Mucosa of stomach (tissue), 1 donor: ENCODE measurements around the gene TTLL11.

ENCODE experiments used
- H3K27me3 ChIP-seq: one replicate; pipeline ENCODE4 v1.7.0; 2013; ENCODE audit warnings: mild to moderate bottlenecking, low read length; ENCODE audit not compliant: control insufficient read depth, insufficient read depth
- H3K36me3 ChIP-seq: one replicate; pipeline ENCODE4 v1.7.0; 2013; ENCODE audit warnings: low read length; ENCODE audit not compliant: control insufficient read depth, insufficient read depth
- H3K4me1 ChIP-seq: one replicate; pipeline ENCODE4 v1.7.0; 2013; ENCODE audit warnings: mild to moderate bottlenecking, low read length; ENCODE audit not compliant: control insufficient read depth, insufficient read depth
- H3K4me3 ChIP-seq: one replicate; pipeline ENCODE4 v1.7.0; 2013; ENCODE audit warnings: low read length
- H3K9ac ChIP-seq: one replicate; pipeline ENCODE4 v1.7.0; 2013; ENCODE audit warnings: mild to moderate bottlenecking, low read length, moderate library complexity
- H3K9me3 ChIP-seq: one replicate; pipeline ENCODE4 v1.7.0; 2013; ENCODE audit warnings: mild to moderate bottlenecking, low read length, moderate library complexity; ENCODE audit not compliant: control insufficient read depth
- donor health status: Pancreatic carcinoma.

Gene TTLL11

DNA sequence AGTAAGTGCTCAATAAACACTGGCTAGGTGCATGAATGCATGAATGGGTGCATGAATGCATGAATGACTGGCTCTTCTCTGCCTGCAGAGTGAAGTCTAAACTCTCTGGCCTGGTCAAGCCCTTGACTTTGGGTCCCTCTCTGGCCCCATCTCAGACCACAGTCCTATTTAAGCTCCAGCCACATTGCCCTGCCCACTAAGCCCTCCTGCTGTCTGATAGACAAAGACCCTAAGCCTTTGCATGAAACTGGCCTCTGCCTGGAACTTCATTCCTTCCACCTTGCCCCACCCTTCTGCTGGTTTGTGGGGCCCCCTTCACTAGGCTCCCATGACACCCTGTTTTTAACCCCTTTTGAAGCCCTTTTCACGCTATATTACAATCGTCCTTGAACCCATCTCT, 202.4 kb downstream of the TTLL11 start:
- no peaks in the 10 kb centered on the region for H3K27me3 ChIP-seq
- no peak overlapping the region for H3K9ac ChIP-seq
- no peak overlapping the region for H3K4me3 ChIP-seq
- H3K9me3 ChIP-seq: no peaks in the 10 kb centered on the region
- peaks cover 2% of the 10 kb centered on the region for H3K4me1 ChIP-seq
- H3K36me3 ChIP-seq: no peaks in the 10 kb centered on the region

DNA sequence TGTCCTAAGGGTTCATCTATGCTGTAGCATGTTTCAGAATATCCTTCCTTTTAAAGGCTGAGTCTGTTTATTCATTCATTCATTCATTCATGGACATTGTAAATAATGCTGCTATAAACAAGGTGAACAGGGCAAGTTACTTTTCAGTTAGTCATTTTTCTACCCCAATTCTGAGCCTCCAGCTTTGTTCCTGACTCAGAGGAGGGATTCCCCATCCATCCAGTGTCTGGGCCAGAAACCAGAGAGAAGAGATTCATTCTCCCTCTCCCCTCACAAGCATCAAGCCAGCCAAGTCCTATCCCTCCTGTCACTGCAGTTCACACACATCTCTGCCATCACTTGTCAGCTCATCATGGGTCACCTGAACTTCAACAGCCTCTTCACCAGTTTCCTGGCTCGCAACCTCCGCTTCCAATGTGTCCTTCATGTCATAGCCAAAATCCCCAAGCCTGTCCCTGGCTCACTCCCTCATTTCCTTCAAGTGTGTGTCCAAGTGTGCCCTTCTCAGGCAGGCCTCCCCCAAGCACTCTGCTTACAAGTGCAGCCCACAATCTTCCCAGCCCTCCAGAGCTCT, 203.0 kb downstream of the TTLL11 start:
- no peak overlapping the region for H3K9ac ChIP-seq
- no peak overlapping the region for H3K4me3 ChIP-seq
- no peaks in the 10 kb centered on the region for H3K9me3 ChIP-seq
- H3K36me3 ChIP-seq: no peaks in the 10 kb centered on the region
- no peaks in the 10 kb centered on the region for H3K4me1 ChIP-seq
- no peaks in the 10 kb centered on the region for H3K27me3 ChIP-seq

DNA sequence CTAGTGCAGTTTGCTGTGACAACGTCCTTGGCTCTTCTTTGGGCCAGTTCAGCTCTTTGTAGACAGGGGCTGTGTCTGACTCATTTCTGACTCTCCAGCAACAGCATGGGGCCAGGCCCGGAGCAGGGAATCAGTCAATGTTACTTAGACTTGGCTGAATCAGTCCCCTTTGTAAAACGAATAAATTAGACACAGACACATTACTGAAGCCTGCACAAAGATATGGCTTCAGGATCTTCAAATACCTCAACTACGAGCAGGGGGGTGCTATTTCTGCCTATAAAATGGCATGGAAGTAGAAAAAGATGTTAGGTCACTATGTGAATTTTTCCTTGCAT, 204.7 kb downstream of the TTLL11 start:
- Histone ChIP-seq H3K4me3 (no peak overlapping the region), H3K9me3 (no peaks in the 10 kb centered on the region), H3K9ac (no peak overlapping the region), H3K4me1 (no peaks in the 10 kb centered on the region), H3K36me3 (no peaks in the 10 kb centered on the region), H3K27me3 (no peaks in the 10 kb centered on the region)

DNA sequence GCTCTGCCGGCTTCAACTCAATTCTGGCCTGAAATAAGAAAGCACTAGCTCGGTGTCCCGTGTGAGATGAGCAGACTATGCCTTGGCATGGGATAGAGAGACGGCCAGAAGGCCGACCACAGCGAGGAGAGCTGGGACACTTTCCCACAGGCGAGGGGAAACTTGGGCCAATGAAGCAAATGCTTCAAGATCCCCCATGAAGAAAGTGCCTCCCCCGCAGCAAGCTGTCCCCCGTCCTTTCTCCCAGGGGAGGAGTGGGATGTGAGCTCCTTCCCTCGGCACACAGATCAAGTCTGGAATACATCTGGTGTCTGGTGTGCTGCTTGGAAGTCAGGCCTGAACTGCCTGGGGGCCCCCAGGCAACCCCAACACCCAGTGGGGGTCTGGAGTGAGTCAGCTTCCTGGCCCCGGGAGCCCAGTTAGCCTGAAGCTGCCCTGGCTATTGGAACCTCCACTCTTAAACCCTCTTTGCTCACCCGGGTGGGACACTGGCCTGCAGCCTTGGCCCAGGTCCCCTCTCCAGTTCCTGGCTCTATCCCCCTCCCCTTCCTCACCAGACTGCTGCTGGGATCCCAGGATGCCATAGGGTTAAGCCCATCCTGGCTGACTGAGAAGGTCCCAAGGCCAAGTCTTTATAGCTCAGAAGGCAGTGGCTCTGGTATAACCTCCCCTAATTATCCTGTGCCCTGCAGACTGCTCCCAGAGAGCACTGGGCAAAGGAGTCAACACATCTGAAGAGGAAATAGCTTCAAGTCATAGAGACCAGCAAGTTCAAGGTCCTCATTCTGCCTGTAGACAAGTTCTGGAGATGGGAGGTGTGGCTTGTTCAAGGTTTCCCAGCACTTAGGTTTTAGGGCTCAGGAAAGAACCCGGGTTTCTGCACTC, 205.3 kb downstream of the TTLL11 start:
- H3K36me3 ChIP-seq: no peaks in the 10 kb centered on the region
- H3K4me3 ChIP-seq: no peak overlapping the region
- no peaks in the 10 kb centered on the region for H3K4me1 ChIP-seq
- H3K27me3 ChIP-seq: no peaks in the 10 kb centered on the region
- no peaks in the 10 kb centered on the region for H3K9me3 ChIP-seq
- no peak overlapping the region for H3K9ac ChIP-seq

DNA sequence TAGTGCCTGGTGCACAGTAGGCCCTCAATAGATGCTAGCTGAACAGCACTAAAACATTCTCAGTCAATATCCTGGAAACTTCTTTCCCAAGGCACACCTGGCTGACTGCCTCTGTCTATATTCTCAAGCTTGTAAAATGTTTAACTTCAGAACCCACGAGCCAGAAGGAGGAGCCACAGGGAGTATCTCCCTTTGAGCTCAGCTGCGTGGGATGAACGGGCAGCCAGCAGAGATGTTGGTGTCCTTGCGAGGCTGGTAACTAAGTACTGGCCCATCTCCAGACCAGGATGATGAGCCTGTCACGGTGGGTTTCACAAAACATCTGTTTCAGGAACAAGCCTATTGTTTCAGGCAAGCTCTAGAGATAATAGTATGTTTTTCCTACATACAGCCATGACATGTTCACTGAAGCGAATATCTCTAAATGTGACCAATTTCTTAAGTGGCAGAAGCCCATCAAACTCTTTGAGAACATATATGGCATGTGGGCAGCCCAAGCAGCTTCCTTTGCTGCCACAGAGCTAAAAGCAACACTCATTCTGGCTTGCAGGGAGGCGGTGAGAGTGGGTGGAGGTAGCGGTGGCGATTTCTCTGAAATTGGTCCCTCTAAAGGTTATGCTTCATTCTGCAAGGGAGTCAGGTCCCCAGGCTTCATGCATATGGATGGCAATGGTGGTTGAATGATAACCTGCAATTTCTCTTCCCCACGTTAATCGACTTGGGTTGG, 206.2 kb downstream of the TTLL11 start:
- no peak overlapping the region for H3K9ac ChIP-seq
- H3K4me3 ChIP-seq: no peak overlapping the region
- H3K9me3 ChIP-seq: no peaks in the 10 kb centered on the region

DNA sequence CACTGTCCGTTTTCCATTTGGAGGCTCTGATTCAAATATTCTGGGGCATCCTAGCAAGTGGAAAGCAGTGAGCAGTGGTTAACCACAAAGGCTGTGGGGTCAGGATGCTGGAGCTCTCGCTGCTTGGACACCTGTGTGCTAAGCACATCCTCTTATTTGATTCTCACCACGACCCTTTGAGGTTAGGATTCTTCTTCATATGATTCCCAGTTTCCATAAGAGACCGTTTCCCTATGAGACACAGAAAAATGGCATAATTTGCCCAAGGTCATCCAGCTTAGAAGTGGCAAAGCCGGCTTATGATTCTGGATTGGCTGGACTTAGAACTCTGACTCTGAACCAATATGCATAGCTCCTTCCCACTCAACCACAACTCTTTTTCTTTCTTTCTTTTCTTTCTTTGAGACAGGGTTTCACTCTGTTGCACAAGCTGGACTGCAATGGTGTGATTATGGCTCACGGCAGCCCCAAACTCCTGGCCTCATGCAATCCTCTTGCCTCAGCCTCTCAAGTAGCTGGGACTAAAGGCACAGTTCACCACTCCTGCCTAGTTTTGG, 207.7 kb downstream of the TTLL11 start:
- Histone ChIP-seq H3K36me3 (no peaks in the 10 kb centered on the region), H3K27me3 (no peaks in the 10 kb centered on the region), H3K4me1 (no peaks in the 10 kb centered on the region), H3K9ac (no peak overlapping the region), H3K9me3 (no peaks in the 10 kb centered on the region), H3K4me3 (no peak overlapping the region)

More for the DNA sequence above, 206.2 kb downstream of the TTLL11 start:
- H3K4me1 ChIP-seq: no peaks in the 10 kb centered on the region
- no peaks in the 10 kb centered on the region for H3K36me3 ChIP-seq
- H3K27me3 ChIP-seq: no peaks in the 10 kb centered on the region

DNA sequence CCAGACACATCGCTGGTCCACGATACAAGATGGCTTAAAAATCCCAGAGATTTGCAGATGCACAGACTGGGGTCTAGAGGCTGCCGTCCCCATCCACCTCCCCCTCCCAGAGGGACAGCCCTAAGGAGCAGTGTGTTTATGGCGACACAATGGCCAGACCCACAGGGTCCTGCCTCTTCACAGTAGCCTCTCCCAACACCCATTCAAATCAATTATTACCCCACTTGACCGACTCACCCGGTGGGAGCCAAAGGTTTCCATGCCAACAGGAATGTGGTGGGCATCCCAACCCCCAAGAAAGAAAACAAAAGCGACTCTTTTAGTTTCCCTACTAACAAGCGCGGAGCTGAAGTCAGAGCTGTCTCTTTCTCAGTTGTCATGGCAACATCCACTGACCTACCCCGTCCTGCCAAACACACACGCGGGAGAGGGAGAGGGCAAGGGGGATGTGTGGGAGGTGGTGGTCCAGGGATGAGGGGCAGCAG, 209.0 kb downstream of the TTLL11 start:
- H3K9me3 ChIP-seq: no peaks in the 10 kb centered on the region
- H3K36me3 ChIP-seq: no peaks in the 10 kb centered on the region
- H3K4me1 ChIP-seq: no peaks in the 10 kb centered on the region
- H3K27me3 ChIP-seq: no peaks in the 10 kb centered on the region
- no peak overlapping the region for H3K4me3 ChIP-seq
- H3K9ac ChIP-seq: no peak overlapping the region

DNA sequence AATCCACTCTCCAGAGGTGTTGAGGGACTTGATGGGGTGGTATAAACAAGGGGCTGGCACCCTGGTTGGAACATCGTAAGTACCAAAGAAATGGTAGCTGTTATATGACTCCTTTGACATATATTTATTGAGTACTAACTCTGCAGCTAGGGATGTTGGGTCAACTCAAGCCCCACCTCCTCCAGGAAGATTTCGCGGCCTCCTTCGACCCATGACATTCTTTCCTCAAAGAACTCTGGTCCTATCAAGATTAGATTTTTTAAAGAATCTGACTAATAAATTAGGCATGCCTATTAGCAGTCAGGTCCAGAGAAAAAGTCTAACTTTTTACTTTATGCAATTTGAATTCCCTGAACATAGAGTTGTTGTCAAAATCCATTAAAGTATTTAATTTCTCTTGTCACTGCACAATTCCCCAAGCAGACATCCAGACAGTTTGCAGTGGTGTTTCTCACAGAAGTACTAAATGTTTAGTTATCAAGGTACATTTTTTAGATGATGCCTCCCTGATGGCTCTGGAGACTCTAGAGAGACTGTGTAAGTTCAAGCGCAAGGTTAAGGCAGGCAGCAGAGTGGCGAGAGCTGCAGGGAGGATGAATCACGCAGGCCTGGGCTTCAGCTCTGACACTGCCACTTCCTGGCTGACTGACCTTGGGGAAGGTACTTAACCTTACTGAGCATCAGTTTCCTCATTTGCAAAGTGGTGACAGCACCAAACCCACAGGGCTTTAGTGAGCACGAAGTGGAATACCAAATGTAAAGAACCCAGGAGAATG, 209.6 kb downstream of the TTLL11 start:
- Histone ChIP-seq H3K4me3 (no peak overlapping the region), H3K4me1 (no peaks in the 10 kb centered on the region), H3K36me3 (no peaks in the 10 kb centered on the region), H3K9me3 (no peaks in the 10 kb centered on the region), H3K27me3 (no peaks in the 10 kb centered on the region), H3K9ac (no peak overlapping the region)

DNA sequence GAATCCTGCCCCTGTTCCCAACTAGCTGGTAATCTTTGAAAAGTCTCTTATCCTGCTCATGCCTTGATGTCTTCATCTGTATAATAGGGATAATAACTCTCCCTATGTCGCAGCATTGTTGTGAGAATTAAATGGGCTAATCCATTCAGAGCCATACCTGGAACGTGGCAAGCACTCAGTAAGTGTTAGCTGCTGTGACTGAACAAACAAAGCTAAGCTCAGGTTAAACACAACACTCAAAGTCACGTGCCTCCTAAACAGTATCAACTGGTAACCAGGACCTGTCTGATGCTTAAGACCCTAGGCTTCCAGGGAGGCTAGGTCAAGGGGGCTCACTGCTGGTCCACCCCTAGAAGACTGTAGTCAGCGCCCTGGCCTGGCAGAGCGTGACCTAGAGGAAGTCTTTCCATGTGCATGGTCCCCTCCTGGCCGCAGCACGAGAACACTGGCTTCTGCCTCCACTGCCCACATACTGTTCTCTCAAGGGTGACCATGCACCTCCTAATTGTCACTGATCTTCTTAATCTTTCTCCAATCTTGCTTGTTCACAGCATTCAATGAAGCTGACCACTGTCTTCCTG, 211.1 kb downstream of the TTLL11 start:
- H3K4me3 ChIP-seq: no peak overlapping the region
- H3K36me3 ChIP-seq: no peaks in the 10 kb centered on the region
- H3K9ac ChIP-seq: no peak overlapping the region
- no peaks in the 10 kb centered on the region for H3K4me1 ChIP-seq
- no peaks in the 10 kb centered on the region for H3K27me3 ChIP-seq
- no peaks in the 10 kb centered on the region for H3K9me3 ChIP-seq

DNA sequence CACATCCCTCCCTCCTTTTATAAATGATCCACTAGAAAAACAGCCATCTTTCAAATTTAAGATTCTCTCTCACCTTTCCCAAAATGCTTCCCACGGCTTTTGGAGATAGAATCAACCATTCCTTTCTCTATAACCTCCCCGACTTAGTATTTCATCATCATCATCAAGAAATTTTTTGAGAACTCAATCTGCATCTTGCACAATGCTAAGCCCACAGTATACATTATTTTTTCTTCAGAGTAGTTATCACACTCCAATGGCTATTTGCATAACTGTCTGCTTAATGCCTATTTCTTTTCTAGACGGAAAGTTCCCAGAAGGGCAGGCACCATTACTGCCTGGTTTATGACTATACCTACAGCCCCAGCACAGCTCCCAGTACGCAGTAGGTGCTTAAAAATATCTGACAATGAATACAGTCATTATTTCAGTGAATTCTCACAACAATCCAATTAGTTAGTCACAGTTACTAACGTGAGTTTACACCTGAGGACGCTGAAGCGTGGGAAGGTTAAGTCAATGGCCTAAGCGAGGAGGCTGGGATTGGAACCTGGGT, 212.7 kb downstream of the TTLL11 start:
- no peaks in the 10 kb centered on the region for H3K4me1 ChIP-seq
- H3K9me3 ChIP-seq: no peaks in the 10 kb centered on the region
- H3K36me3 ChIP-seq: no peaks in the 10 kb centered on the region
- no peak overlapping the region for H3K9ac ChIP-seq
- H3K27me3 ChIP-seq: no peaks in the 10 kb centered on the region
- no peak overlapping the region for H3K4me3 ChIP-seq

DNA sequence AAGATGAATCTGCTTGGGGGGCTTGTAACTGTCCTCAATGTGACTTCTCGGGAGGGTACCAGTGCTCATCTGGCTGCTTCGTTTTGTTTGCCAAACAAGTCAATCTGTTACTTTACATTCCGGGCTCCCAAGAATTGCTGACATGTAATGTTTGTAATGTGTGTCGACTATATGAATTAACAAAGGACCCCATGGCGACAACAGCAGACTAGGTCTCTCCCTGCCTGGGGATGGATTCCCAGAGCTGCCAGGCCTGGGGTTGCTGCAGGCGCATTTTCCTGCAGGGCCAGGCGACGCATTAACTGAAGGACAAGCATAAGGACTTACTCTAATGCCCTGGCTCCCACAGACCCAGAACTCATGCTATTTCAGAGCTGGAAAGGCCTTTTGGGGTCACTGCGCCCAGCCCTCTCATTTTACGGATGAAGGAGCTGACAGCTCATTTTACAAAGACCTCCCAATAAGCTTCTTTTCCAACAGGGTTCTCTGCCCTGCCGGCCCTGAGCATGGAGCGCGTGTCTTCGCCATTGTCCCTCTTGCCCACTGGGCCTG, 214.8 kb downstream of the TTLL11 start:
- Histone ChIP-seq H3K36me3 (no peaks in the 10 kb centered on the region), H3K4me3 (no peak overlapping the region), H3K27me3 (no peaks in the 10 kb centered on the region), H3K4me1 (no peaks in the 10 kb centered on the region), H3K9me3 (no peaks in the 10 kb centered on the region), H3K9ac (no peak overlapping the region)
